SJSA1 (cell line): Measurements from ENCODE around the gene SAMD4A. TPM values are rescaled to one million over a fixed set of nuclear protein-coding genes. Genes with fewer than 3 reads are reported as not detected.

Experiments used
- DNase-seq, 2 experiments: peaks; one replicate each; pipeline ENCODE4 v3.0.0-alpha.2; 2015 to 2020; ENCODE audit warnings: low spot score in 2 of 2, low read depth in 1 of 2
- H3K27ac ChIP-seq: fragments of 250-450 bp; sonication (Bioruptor Pico); 2 replicates; pipeline ENCODE4 v1.5.1; 2020; ENCODE audit warnings: mild to moderate bottlenecking, moderate library complexity
- H3K27me3 ChIP-seq: fragments of 250-450 bp; sonication (Bioruptor Pico); replicated peaks from 2 replicates; pipeline ENCODE4 v1.5.1; 2020; ENCODE audit warnings: mild to moderate bottlenecking, moderate library complexity
- H3K36me3 ChIP-seq: fragments of 250-450 bp; sonication (Bioruptor Pico); 2 replicates; pipeline ENCODE4 v1.5.1; 2020; ENCODE audit warnings: mild to moderate bottlenecking
- H3K4me1 ChIP-seq: fragments of 250-450 bp; sonication (Bioruptor Pico); replicated peaks from 2 replicates; pipeline ENCODE4 v1.6.1; 2021; ENCODE audit warnings: mild to moderate bottlenecking
- H3K4me3 ChIP-seq: fragments of 250-450 bp; sonication (Bioruptor Pico); 2 replicates; pipeline ENCODE4 v1.5.1; 2020; ENCODE audit warnings: mild to moderate bottlenecking
- H3K9me3 ChIP-seq: fragments of 250-450 bp; sonication (Bioruptor Pico); replicated peaks from 2 replicates; pipeline ENCODE4 v1.5.1; 2020; ENCODE audit warnings: mild to moderate bottlenecking
- total RNA-seq: library from RNA; depleted of rRNA; stranded (reverse); fragments of >200 nt; shearing (Covaris generic); gene quantifications from 2 replicates; pipeline ENCODE4 v1.2.3, GENCODE V29; 2014

Gene SAMD4A
- total RNA-seq, 1 experiment from 2014 or later: 31.6 TPM

- no peak for DNase-seq
- no peak overlapping the region for H3K4me3 ChIP-seq
- H3K9me3 ChIP-seq: no peaks in the 10 kb centered on the region
- no peaks in the 10 kb centered on the region for H3K27me3 ChIP-seq
- H3K4me1 ChIP-seq: peaks cover 9% of the 10 kb centered on the region; the same call in 1 of the 2 replicates
- H3K27ac ChIP-seq: no peak overlapping the region
- H3K36me3 ChIP-seq: peaks cover 18% of the 10 kb centered on the region
These were observed 142.9 kb downstream of the SAMD4A start for GRCh38 chr14:54709867-54710266.

- no peak for DNase-seq
- no peaks in the 10 kb centered on the region for H3K27me3 ChIP-seq
- peaks cover 14% of the 10 kb centered on the region; the same call in 1 of the 2 replicates for H3K36me3 ChIP-seq
- peaks cover 21% of the 10 kb centered on the region for H3K4me1 ChIP-seq
- H3K27ac ChIP-seq: no peak overlapping the region
- no peak overlapping the region for H3K4me3 ChIP-seq
- no peaks in the 10 kb centered on the region for H3K9me3 ChIP-seq
These were observed 144.4 kb downstream of the SAMD4A start for GRCh38 chr14:54711312-54711711.

GRCh38 chr14:54711812-54712464 lies 145.0 kb downstream of the SAMD4A start:
- peaks cover 11% of the 10 kb centered on the region; the same call in 1 of the 2 replicates for H3K36me3 ChIP-seq
- no peaks in the 10 kb centered on the region for H3K9me3 ChIP-seq
- H3K27ac ChIP-seq: no peak overlapping the region
- no peak for DNase-seq
- peaks cover 21% of the 10 kb centered on the region for H3K4me1 ChIP-seq
- no peak overlapping the region for H3K4me3 ChIP-seq
- H3K27me3 ChIP-seq: no peaks in the 10 kb centered on the region

GRCh38 chr14:54712465-54713200 lies 145.7 kb downstream of the SAMD4A start:
- Histone ChIP-seq H3K27me3 (no peaks in the 10 kb centered on the region), H3K27ac (no peak overlapping the region), H3K4me3 (no peak overlapping the region), H3K9me3 (no peaks in the 10 kb centered on the region), H3K36me3 (peaks cover 11% of the 10 kb centered on the region; the same call in 1 of the 2 replicates), H3K4me1 (peaks cover 24% of the 10 kb centered on the region)
- DNase-seq: no peak

GRCh38 chr14:54713379-54713778 lies 146.5 kb downstream of the SAMD4A start:
- Histone ChIP-seq H3K27me3 (no peaks in the 10 kb centered on the region), H3K36me3 (peaks cover 9% of the 10 kb centered on the region; the same call in 1 of the 2 replicates), H3K4me3 (no peak overlapping the region), H3K27ac (no peak overlapping the region), H3K4me1 (peaks cover 32% of the 10 kb centered on the region), H3K9me3 (no peaks in the 10 kb centered on the region)
- no peak for DNase-seq

- Histone ChIP-seq H3K4me1 (peaks cover 44% of the 10 kb centered on the region), H3K9me3 (no peaks in the 10 kb centered on the region), H3K4me3 (no peak overlapping the region), H3K27ac (no peak overlapping the region), H3K36me3 (no peaks in the 10 kb centered on the region), H3K27me3 (no peaks in the 10 kb centered on the region)
- no peak for DNase-seq
These were observed 148.3 kb downstream of the SAMD4A start for GRCh38 chr14:54715239-54715638.

GRCh38 chr14:54715811-54716210 lies 148.9 kb downstream of the SAMD4A start:
- Histone ChIP-seq H3K27me3 (no peaks in the 10 kb centered on the region), H3K27ac (no peak overlapping the region), H3K4me1 (peaks cover 48% of the 10 kb centered on the region), H3K9me3 (no peaks in the 10 kb centered on the region), H3K4me3 (no peak overlapping the region), H3K36me3 (no peaks in the 10 kb centered on the region)
- DNase-seq: no peak

- H3K9me3 ChIP-seq: no peaks in the 10 kb centered on the region
- no peaks in the 10 kb centered on the region for H3K27me3 ChIP-seq
- no peaks in the 10 kb centered on the region for H3K36me3 ChIP-seq
- H3K27ac ChIP-seq: no peak overlapping the region
- H3K4me3 ChIP-seq: no peak overlapping the region
- peaks cover 48% of the 10 kb centered on the region for H3K4me1 ChIP-seq
- no peak for DNase-seq
These were observed 149.9 kb downstream of the SAMD4A start for GRCh38 chr14:54716862-54717261.

- Histone ChIP-seq H3K4me3 (no peak overlapping the region), H3K27me3 (no peaks in the 10 kb centered on the region), H3K9me3 (no peaks in the 10 kb centered on the region), H3K4me1 (peaks cover 39% of the 10 kb centered on the region), H3K36me3 (no peaks in the 10 kb centered on the region), H3K27ac (peak overlapping the region; percentile 0; the same call in 1 of the 2 replicates)
- peak in 1 of 2 experiments; percentile 62 for DNase-seq
These were observed 151.1 kb downstream of the SAMD4A start for GRCh38 chr14:54718046-54718445.

- Histone ChIP-seq H3K27ac (no peak overlapping the region), H3K27me3 (no peaks in the 10 kb centered on the region), H3K9me3 (no peaks in the 10 kb centered on the region), H3K4me1 (peaks cover 39% of the 10 kb centered on the region), H3K4me3 (no peak overlapping the region), H3K36me3 (no peaks in the 10 kb centered on the region)
- no peak for DNase-seq
These were observed 152.5 kb downstream of the SAMD4A start for GRCh38 chr14:54719406-54719805.

- Histone ChIP-seq H3K27me3 (no peaks in the 10 kb centered on the region), H3K4me3 (no peak overlapping the region), H3K4me1 (peaks cover 21% of the 10 kb centered on the region), H3K9me3 (no peaks in the 10 kb centered on the region), H3K36me3 (no peaks in the 10 kb centered on the region), H3K27ac (no peak overlapping the region)
- DNase-seq: no peak
These were observed 156.0 kb downstream of the SAMD4A start for GRCh38 chr14:54722791-54723432.

GRCh38 chr14:54724123-54724522 lies 157.2 kb downstream of the SAMD4A start:
- Histone ChIP-seq H3K36me3 (no peaks in the 10 kb centered on the region), H3K4me3 (no peak overlapping the region), H3K27me3 (no peaks in the 10 kb centered on the region), H3K27ac (no peak overlapping the region), H3K9me3 (no peaks in the 10 kb centered on the region), H3K4me1 (peaks cover 9% of the 10 kb centered on the region)
- no peak for DNase-seq

GRCh38 chr14:54724676-54725325 lies 157.9 kb downstream of the SAMD4A start:
- no peaks in the 10 kb centered on the region for H3K9me3 ChIP-seq
- no peak overlapping the region for H3K27ac ChIP-seq
- H3K36me3 ChIP-seq: no peaks in the 10 kb centered on the region
- no peak for DNase-seq
- H3K4me1 ChIP-seq: peaks cover 8% of the 10 kb centered on the region
- no peak overlapping the region for H3K4me3 ChIP-seq
- H3K27me3 ChIP-seq: no peaks in the 10 kb centered on the region
